Lung (tissue), 12 donors: Measurements from ENCODE around the gene FAM200B. TPM values are rescaled to one million over a fixed set of nuclear protein-coding genes. Genes with fewer than 3 reads are reported as not detected.

Source experiments
- ATAC-seq: fragments of 200-7000 bp; cut with Tn5 transposase; one replicate; pipeline ENCODE4 v1.9.1; 2020; ENCODE audit warnings: moderate number of reproducible peaks; ENCODE audit not compliant: insufficient read depth, low FRiP score
- DNase-seq, 3 donors: peaks; one replicate each; pipeline ENCODE4 v3.0.0-alpha.2; 2013 to 2017
- H3K27ac ChIP-seq, 2 donors: one replicate each; pipeline ENCODE4 v1.5.1; 2013; ENCODE audit warnings: mild to moderate bottlenecking in 2 of 2, moderate library complexity in 2 of 2, control low read depth in 1 of 2, inconsistent platforms in 1 of 2, low read depth in 1 of 2, low read length in 1 of 2
- H3K27me3 ChIP-seq, 3 donors: one replicate each; pipeline ENCODE4 v1.5.1; 2013; ENCODE audit warnings: low read length in 2 of 3; ENCODE audit not compliant: control insufficient read depth in 3 of 3, insufficient read depth in 3 of 3
- H3K36me3 ChIP-seq, 4 donors: one replicate each; pipeline ENCODE4 v1.5.1; 2013; ENCODE audit warnings: low read length in 4 of 4, mild to moderate bottlenecking in 1 of 4, moderate library complexity in 1 of 4; ENCODE audit not compliant: control insufficient read depth in 4 of 4, insufficient read depth in 4 of 4
- H3K4me1 ChIP-seq, 5 donors: one replicate each; pipeline ENCODE4 v1.5.1; 2013; ENCODE audit warnings: low read length in 5 of 5, mild to moderate bottlenecking in 2 of 5, moderate library complexity in 1 of 5; ENCODE audit not compliant: control insufficient read depth in 5 of 5, insufficient read depth in 5 of 5
- H3K4me3 ChIP-seq: one replicate; pipeline ENCODE4 v1.5.1; 2013; ENCODE audit warnings: mild to moderate bottlenecking, control low read depth, moderate library complexity
- H3K9ac ChIP-seq, 2 donors: one replicate each; pipeline ENCODE4 v1.5.1; 2013; ENCODE audit warnings: low read length in 2 of 2, control low read depth in 1 of 2; ENCODE audit not compliant: insufficient read depth in 1 of 2
- H3K9me3 ChIP-seq, 4 donors: one replicate each; pipeline ENCODE4 v1.5.1; 2013; ENCODE audit warnings: low read length in 3 of 4, mild to moderate bottlenecking in 1 of 4, moderate library complexity in 1 of 4; ENCODE audit not compliant: control insufficient read depth in 4 of 4, insufficient read depth in 3 of 4
- WGBS, 2 donors: extraction: QIAGEN DNeasy Blood & Tissue Kit; methylation state at CpG; one replicate each; pipeline ENCODE4 v1.1.7; 2013; 5-methylcytosine and 5-hydroxymethylcytosine counted together
- polyA plus RNA-seq, 2 donors: library from polyadenylated mRNA; stranded (reverse); fragments of 200-250 nt; gene quantifications; one replicate each; pipeline ENCODE4 v1.2.1, GENCODE V29; 2013
- total RNA-seq, 2 donors: library from RNA; depleted of rRNA in 1 of 2; stranded (reverse); fragments of >200 nt in 1 of 2; gene quantifications; one replicate each; pipeline ENCODE4 v1.2.1, GENCODE V29; 2014 to 2021
- TF ChIP-seq, protein P1 (sequence below): IDR thresholded peaks from 2 replicates; pipeline ENCODE4 v1.5.1; 2012; ENCODE audit warnings: mild to moderate bottlenecking; ENCODE audit errors: control extremely low read depth, extremely low read depth
- donor health status: control.
- donor health status: control.
- donor health status: Bipolar disorder and iron deficiency.
- donor health status: healthy.
- donor health status: DM: yes; HTN: yes; CAD: no.

FAM200B gene
- total and polyA plus RNA-seq, 4 donors: 19.3 to 56.0 (median 27.2) TPM

DNA sequence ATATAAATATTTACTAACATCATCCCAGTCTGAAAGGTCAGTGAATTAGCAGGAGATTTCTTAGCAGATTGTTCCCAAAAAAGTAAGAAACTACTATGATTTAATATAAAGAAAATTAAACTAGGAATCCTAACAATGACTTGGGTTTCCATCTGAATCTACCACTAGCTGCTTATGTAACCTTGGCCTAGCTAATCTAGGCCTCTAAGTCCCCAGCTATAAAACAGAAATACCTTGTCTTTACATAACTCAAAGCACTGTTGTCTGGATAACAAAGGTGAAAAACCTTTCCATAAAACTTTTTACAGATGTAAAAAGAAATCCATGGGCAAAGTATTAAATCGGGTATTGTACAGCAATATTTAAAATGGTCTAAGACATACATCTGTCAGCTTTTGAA is 29.4 kb upstream of the FAM200B start:
- H3K27me3 ChIP-seq: no peaks in the 10 kb centered on the region
- peak overlapping the region in 1 of 2 donors; percentile 53 for H3K27ac ChIP-seq
- H3K4me1 ChIP-seq: peaks cover 2 to 42% (median 16%) of the 10 kb centered on the region in 5 donors
- no peak for ATAC-seq
- no peak for DNase-seq
- no peak overlapping the region for H3K9ac ChIP-seq
- no peaks in the 10 kb centered on the region for H3K36me3 ChIP-seq
- 89 to 90% methylated on average over 1 of the region's 1 CpG for WGBS, 2 donors
- TF ChIP-seq, protein P1, sequence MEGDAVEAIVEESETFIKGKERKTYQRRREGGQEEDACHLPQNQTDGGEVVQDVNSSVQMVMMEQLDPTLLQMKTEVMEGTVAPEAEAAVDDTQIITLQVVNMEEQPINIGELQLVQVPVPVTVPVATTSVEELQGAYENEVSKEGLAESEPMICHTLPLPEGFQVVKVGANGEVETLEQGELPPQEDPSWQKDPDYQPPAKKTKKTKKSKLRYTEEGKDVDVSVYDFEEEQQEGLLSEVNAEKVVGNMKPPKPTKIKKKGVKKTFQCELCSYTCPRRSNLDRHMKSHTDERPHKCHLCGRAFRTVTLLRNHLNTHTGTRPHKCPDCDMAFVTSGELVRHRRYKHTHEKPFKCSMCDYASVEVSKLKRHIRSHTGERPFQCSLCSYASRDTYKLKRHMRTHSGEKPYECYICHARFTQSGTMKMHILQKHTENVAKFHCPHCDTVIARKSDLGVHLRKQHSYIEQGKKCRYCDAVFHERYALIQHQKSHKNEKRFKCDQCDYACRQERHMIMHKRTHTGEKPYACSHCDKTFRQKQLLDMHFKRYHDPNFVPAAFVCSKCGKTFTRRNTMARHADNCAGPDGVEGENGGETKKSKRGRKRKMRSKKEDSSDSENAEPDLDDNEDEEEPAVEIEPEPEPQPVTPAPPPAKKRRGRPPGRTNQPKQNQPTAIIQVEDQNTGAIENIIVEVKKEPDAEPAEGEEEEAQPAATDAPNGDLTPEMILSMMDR: no peak
- H3K4me3 ChIP-seq: no peak overlapping the region
- no peaks in the 10 kb centered on the region for H3K9me3 ChIP-seq

DNA sequence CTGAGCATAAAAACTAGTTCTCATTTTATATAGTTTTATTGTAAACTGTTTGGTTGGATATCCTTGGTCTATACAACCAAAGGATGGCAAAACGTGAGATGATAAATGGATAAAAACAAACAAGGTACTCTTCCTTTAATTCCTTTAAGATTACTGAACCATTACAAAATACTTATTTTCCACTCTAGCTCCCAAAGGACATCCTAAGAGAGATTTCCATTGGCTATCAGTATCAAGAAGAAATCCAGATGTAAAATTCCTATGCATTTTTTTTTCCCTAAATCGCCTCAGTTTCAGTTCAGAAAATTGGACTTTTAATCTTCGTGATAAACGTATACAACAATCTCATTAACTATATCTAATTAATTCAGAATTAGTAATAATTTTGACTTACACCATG is 28.8 kb upstream of the FAM200B start:
- Histone ChIP-seq H3K27me3 (no peaks in the 10 kb centered on the region), H3K27ac (no peak overlapping the region), H3K9me3 (no peaks in the 10 kb centered on the region), H3K36me3 (no peaks in the 10 kb centered on the region), H3K4me1 (peaks cover 2 to 46% (median 16%) of the 10 kb centered on the region in 5 donors), H3K9ac (peak overlapping the region in 1 of 2 donors; percentile 96), H3K4me3 (no peak overlapping the region)
- peak in 1 of 3 donors; percentile 14 for DNase-seq
- ATAC-seq: no peak
- WGBS, 2 donors: 48 to 64% methylated on average over 4 of the region's 4 CpGs
- TF ChIP-seq, protein P1: no peak

DNA sequence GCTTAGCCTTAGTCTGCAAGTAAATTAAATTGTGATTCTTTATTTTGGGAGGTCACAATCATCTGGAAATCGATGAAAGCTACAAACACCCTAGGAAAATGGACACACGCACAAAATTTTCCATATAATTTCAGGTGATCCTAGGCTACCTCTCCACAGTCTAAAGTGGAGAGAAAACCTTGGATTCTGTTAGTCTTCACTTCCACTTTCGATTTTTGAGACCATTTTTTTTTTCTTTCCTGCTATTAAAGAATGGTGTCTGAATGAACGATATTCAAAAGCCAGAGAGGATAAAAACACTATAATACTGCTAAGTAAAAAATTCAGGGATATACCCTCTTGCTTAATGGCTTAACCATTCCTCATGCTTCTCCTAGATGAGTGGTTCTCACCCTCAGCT is 28.2 kb upstream of the FAM200B start:
- H3K27ac ChIP-seq: peak overlapping the region in 1 of 2 donors; percentile 95
- no peaks in the 10 kb centered on the region for H3K9me3 ChIP-seq

More for the DNA sequence above, 28.2 kb upstream of the FAM200B start:
- peaks cover 2 to 46% (median 16%) of the 10 kb centered on the region in 5 donors for H3K4me1 ChIP-seq
- no peaks in the 10 kb centered on the region for H3K36me3 ChIP-seq
- H3K27me3 ChIP-seq: no peaks in the 10 kb centered on the region
- no peak overlapping the region for H3K4me3 ChIP-seq
- ATAC-seq (no peak), DNase-seq (peak in 1 of 3 donors; percentile 50)
- TF ChIP-seq, protein P1: no peak
- peak overlapping the region; percentile 80 to 96 for H3K9ac ChIP-seq
- 17 to 20% methylated on average over 4 of the region's 4 CpGs for WGBS, 2 donors
